ENCODE measurements around the gene RAB3C. TPM values are rescaled to one million over a fixed set of nuclear protein-coding genes. Genes with fewer than 3 reads are reported as not detected.

Gene RAB3C
- total RNA-seq, 1 donor from 2014 or later: 0.52 TPM

- Histone ChIP-seq H3K9me3 (ENCODE audit: control insufficient read depth in 3 of 3, low read length in 3 of 3) (no peaks in the 10 kb centered on the region), H3K4me1 (ENCODE audit: control insufficient read depth in 3 of 3, insufficient read depth in 3 of 3, low read length in 3 of 3) (no peaks in the 10 kb centered on the region), H3K27ac (ENCODE audit: low read depth, low read length) (no peak overlapping the region), H3K4me3 (ENCODE audit: low read length in 3 of 3) (no peak overlapping the region), H3K36me3 (ENCODE audit: control insufficient read depth in 3 of 3, insufficient read depth in 3 of 3, low read length in 3 of 3) (no peaks in the 10 kb centered on the region), H3K27me3 (ENCODE audit: control insufficient read depth in 3 of 3, insufficient read depth in 3 of 3, low read length in 3 of 3) (no peaks in the 10 kb centered on the region), H3K9ac (ENCODE audit: low read depth in 1 of 3, low read length in 3 of 3) (no peak overlapping the region)
Measured at GRCh38 chr5:58875599-58875998, 292.7 kb downstream of the RAB3C start.

- H3K36me3 ChIP-seq (ENCODE audit: control insufficient read depth in 3 of 3, insufficient read depth in 3 of 3, low read length in 3 of 3): no peaks in the 10 kb centered on the region
- no peak overlapping the region for H3K27ac ChIP-seq (ENCODE audit: low read depth, low read length)
- no peak overlapping the region for H3K4me3 ChIP-seq (ENCODE audit: low read length in 3 of 3)
- H3K9ac ChIP-seq (ENCODE audit: low read depth in 1 of 3, low read length in 3 of 3): no peak overlapping the region
- H3K9me3 ChIP-seq (ENCODE audit: control insufficient read depth in 3 of 3, low read length in 3 of 3): no peaks in the 10 kb centered on the region
- no peaks in the 10 kb centered on the region for H3K27me3 ChIP-seq (ENCODE audit: control insufficient read depth in 3 of 3, insufficient read depth in 3 of 3, low read length in 3 of 3)
- peaks cover 4 to 25% (median 20%) of the 10 kb centered on the region in 3 donors for H3K4me1 ChIP-seq (ENCODE audit: control insufficient read depth in 3 of 3, insufficient read depth in 3 of 3, low read length in 3 of 3)
Measured at GRCh38 chr5:58885260-58885659, 302.4 kb downstream of the RAB3C start.

- H3K27ac ChIP-seq (ENCODE audit: low read depth, low read length): peak overlapping the region; percentile 52
- H3K36me3 ChIP-seq (ENCODE audit: control insufficient read depth in 3 of 3, insufficient read depth in 3 of 3, low read length in 3 of 3): no peaks in the 10 kb centered on the region
Measured at GRCh38 chr5:58886315-58887207, 303.7 kb downstream of the RAB3C start.

GRCh38 chr5:58887311-58887710 is 304.4 kb downstream of the RAB3C start:
- peak overlapping the region; percentile 52 for H3K27ac ChIP-seq (ENCODE audit: low read depth, low read length)

More at GRCh38 chr5:58886315-58887207, 303.7 kb downstream of the RAB3C start:
- H3K4me3 ChIP-seq (ENCODE audit: low read length in 3 of 3): peak overlapping the region in 1 of 3 donors; percentile 4
- H3K27me3 ChIP-seq (ENCODE audit: control insufficient read depth in 3 of 3, insufficient read depth in 3 of 3, low read length in 3 of 3): no peaks in the 10 kb centered on the region
- H3K4me1 ChIP-seq (ENCODE audit: control insufficient read depth in 3 of 3, insufficient read depth in 3 of 3, low read length in 3 of 3): peaks cover 7 to 25% (median 24%) of the 10 kb centered on the region in 3 donors
- peak overlapping the region in 2 of 3 donors; percentile 18 to 34 for H3K9ac ChIP-seq (ENCODE audit: low read depth in 1 of 3, low read length in 3 of 3)
- H3K9me3 ChIP-seq (ENCODE audit: control insufficient read depth in 3 of 3, low read length in 3 of 3): no peaks in the 10 kb centered on the region

GRCh38 chr5:58887721-58888409 is 305.0 kb downstream of the RAB3C start:
- Histone ChIP-seq H3K27me3 (ENCODE audit: control insufficient read depth in 3 of 3, insufficient read depth in 3 of 3, low read length in 3 of 3) (no peaks in the 10 kb centered on the region), H3K36me3 (ENCODE audit: control insufficient read depth in 3 of 3, insufficient read depth in 3 of 3, low read length in 3 of 3) (no peaks in the 10 kb centered on the region), H3K9ac (ENCODE audit: low read depth in 1 of 3, low read length in 3 of 3) (peak overlapping the region in 1 of 3 donors; percentile 46), H3K4me1 (ENCODE audit: control insufficient read depth in 3 of 3, insufficient read depth in 3 of 3, low read length in 3 of 3) (peaks cover 10 to 26% (median 25%) of the 10 kb centered on the region in 3 donors), H3K27ac (ENCODE audit: low read depth, low read length) (peak overlapping the region; percentile 52), H3K4me3 (ENCODE audit: low read length in 3 of 3) (no peak overlapping the region), H3K9me3 (ENCODE audit: control insufficient read depth in 3 of 3, low read length in 3 of 3) (no peaks in the 10 kb centered on the region)

More at GRCh38 chr5:58887311-58887710, 304.4 kb downstream of the RAB3C start:
- Histone ChIP-seq H3K9me3 (ENCODE audit: control insufficient read depth in 3 of 3, low read length in 3 of 3) (no peaks in the 10 kb centered on the region), H3K27me3 (ENCODE audit: control insufficient read depth in 3 of 3, insufficient read depth in 3 of 3, low read length in 3 of 3) (no peaks in the 10 kb centered on the region), H3K4me3 (ENCODE audit: low read length in 3 of 3) (no peak overlapping the region), H3K9ac (ENCODE audit: low read depth in 1 of 3, low read length in 3 of 3) (no peak overlapping the region), H3K36me3 (ENCODE audit: control insufficient read depth in 3 of 3, insufficient read depth in 3 of 3, low read length in 3 of 3) (no peaks in the 10 kb centered on the region), H3K4me1 (ENCODE audit: control insufficient read depth in 3 of 3, insufficient read depth in 3 of 3, low read length in 3 of 3) (peaks cover 10 to 26% (median 25%) of the 10 kb centered on the region in 3 donors)

- Histone ChIP-seq H3K27ac (ENCODE audit: low read depth, low read length) (peak overlapping the region; percentile 39), H3K27me3 (ENCODE audit: control insufficient read depth in 3 of 3, insufficient read depth in 3 of 3, low read length in 3 of 3) (no peaks in the 10 kb centered on the region)
Measured at GRCh38 chr5:58890265-58890664, 307.4 kb downstream of the RAB3C start.

GRCh38 chr5:58890701-58891085 is 307.8 kb downstream of the RAB3C start:
- Histone ChIP-seq H3K9ac (ENCODE audit: low read depth in 1 of 3, low read length in 3 of 3) (no peak overlapping the region), H3K4me1 (ENCODE audit: control insufficient read depth in 3 of 3, insufficient read depth in 3 of 3, low read length in 3 of 3) (peaks cover 10 to 26% (median 25%) of the 10 kb centered on the region in 3 donors), H3K9me3 (ENCODE audit: control insufficient read depth in 3 of 3, low read length in 3 of 3) (no peaks in the 10 kb centered on the region), H3K27me3 (ENCODE audit: control insufficient read depth in 3 of 3, insufficient read depth in 3 of 3, low read length in 3 of 3) (no peaks in the 10 kb centered on the region), H3K27ac (ENCODE audit: low read depth, low read length) (peak overlapping the region; percentile 39), H3K4me3 (ENCODE audit: low read length in 3 of 3) (no peak overlapping the region), H3K36me3 (ENCODE audit: control insufficient read depth in 3 of 3, insufficient read depth in 3 of 3, low read length in 3 of 3) (no peaks in the 10 kb centered on the region)

More at GRCh38 chr5:58890265-58890664, 307.4 kb downstream of the RAB3C start:
- Histone ChIP-seq H3K36me3 (ENCODE audit: control insufficient read depth in 3 of 3, insufficient read depth in 3 of 3, low read length in 3 of 3) (no peaks in the 10 kb centered on the region), H3K9me3 (ENCODE audit: control insufficient read depth in 3 of 3, low read length in 3 of 3) (no peaks in the 10 kb centered on the region), H3K4me1 (ENCODE audit: control insufficient read depth in 3 of 3, insufficient read depth in 3 of 3, low read length in 3 of 3) (peaks cover 10 to 26% (median 25%) of the 10 kb centered on the region in 3 donors), H3K4me3 (ENCODE audit: low read length in 3 of 3) (no peak overlapping the region), H3K9ac (ENCODE audit: low read depth in 1 of 3, low read length in 3 of 3) (no peak overlapping the region)

- no peaks in the 10 kb centered on the region for H3K9me3 ChIP-seq (ENCODE audit: control insufficient read depth in 3 of 3, low read length in 3 of 3)
- peak overlapping the region in 1 of 3 donors; percentile 39 for H3K9ac ChIP-seq (ENCODE audit: low read depth in 1 of 3, low read length in 3 of 3)
- no peaks in the 10 kb centered on the region for H3K36me3 ChIP-seq (ENCODE audit: control insufficient read depth in 3 of 3, insufficient read depth in 3 of 3, low read length in 3 of 3)
- H3K4me3 ChIP-seq (ENCODE audit: low read length in 3 of 3): peak overlapping the region in 2 of 3 donors; percentile 31 to 53
- peak overlapping the region; percentile 39 for H3K27ac ChIP-seq (ENCODE audit: low read depth, low read length)
- H3K4me1 ChIP-seq (ENCODE audit: control insufficient read depth in 3 of 3, insufficient read depth in 3 of 3, low read length in 3 of 3): peaks cover 10 to 25% (median 25%) of the 10 kb centered on the region in 3 donors
- no peaks in the 10 kb centered on the region for H3K27me3 ChIP-seq (ENCODE audit: control insufficient read depth in 3 of 3, insufficient read depth in 3 of 3, low read length in 3 of 3)
Measured at GRCh38 chr5:58891086-58891970, 308.5 kb downstream of the RAB3C start.

- no peaks in the 10 kb centered on the region for H3K27me3 ChIP-seq (ENCODE audit: control insufficient read depth in 3 of 3, insufficient read depth in 3 of 3, low read length in 3 of 3)
- H3K27ac ChIP-seq (ENCODE audit: low read depth, low read length): no peak overlapping the region
- no peak overlapping the region for H3K9ac ChIP-seq (ENCODE audit: low read depth in 1 of 3, low read length in 3 of 3)
- H3K4me3 ChIP-seq (ENCODE audit: low read length in 3 of 3): no peak overlapping the region
- H3K4me1 ChIP-seq (ENCODE audit: control insufficient read depth in 3 of 3, insufficient read depth in 3 of 3, low read length in 3 of 3): peaks cover 10 to 21% (median 20%) of the 10 kb centered on the region in 3 donors
- no peaks in the 10 kb centered on the region for H3K36me3 ChIP-seq (ENCODE audit: control insufficient read depth in 3 of 3, insufficient read depth in 3 of 3, low read length in 3 of 3)
- H3K9me3 ChIP-seq (ENCODE audit: control insufficient read depth in 3 of 3, low read length in 3 of 3): no peaks in the 10 kb centered on the region
Measured at GRCh38 chr5:58891971-58892343, 309.1 kb downstream of the RAB3C start.
